Hindlimb muscle (tissue), 1 donor: Measurements from ENCODE around the gene NINJ2. TPM values are rescaled to one million over a fixed set of nuclear protein-coding genes. Genes with fewer than 3 reads are reported as not detected.
"Not testable (repeated sequence)": the region's sequence is repeated elsewhere in the genome, so short reads cannot be mapped to it uniquely, and the experiment has no call there.

Experiments
- DNase-seq: peaks from one replicate; pipeline ENCODE4 v3.0.0-alpha.2; 2013
- polyA plus RNA-seq: library from polyadenylated mRNA; unstranded; fragments of 120-200 nt; gene quantifications from one replicate; pipeline ENCODE4 v1.2.1, GENCODE V29; 2013; ENCODE audit not compliant: insufficient read length

Gene NINJ2
- polyA plus RNA-seq, 1 donor: 3.2 TPM

DNA sequence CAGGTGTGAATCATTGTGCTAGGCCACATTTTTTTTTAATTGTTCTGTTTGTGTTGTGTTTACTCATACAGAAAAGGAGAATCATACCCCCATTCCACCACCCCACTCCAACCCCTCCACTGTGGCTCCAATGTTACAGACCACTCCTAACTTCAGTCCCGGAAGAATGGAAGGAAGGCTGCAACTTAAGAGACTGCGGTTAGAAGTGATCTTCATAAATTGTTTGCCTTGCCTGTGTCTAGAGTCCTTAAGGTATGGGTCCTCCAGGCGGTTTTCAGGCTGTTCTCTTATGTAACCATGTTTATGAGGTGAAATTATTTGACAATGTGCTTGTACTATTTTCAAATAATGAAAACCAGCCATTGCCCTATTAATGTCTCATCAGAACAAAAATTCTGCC is 22.5 kb downstream of the NINJ2 start:
- DNase-seq: no peak

DNA sequence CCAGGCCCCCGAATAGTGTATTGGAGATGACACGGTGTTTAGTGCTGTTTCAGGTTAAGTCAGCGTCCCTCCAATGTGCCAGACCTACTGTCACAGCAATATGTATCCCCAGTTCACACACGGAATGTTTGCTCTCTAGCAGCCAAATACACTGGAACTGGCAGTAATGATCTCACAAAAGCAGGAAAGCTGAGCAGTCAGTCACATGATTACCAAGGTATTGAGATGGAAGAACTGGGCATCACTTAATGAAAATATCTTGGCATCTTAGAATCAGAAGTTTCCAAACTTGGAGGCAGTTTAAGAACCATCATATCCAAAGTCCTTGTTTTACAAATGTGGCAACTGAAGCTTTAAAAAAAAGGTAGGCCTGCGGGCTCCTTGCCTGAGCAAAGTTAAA is 23.3 kb downstream of the NINJ2 start:
- no peak for DNase-seq

DNA sequence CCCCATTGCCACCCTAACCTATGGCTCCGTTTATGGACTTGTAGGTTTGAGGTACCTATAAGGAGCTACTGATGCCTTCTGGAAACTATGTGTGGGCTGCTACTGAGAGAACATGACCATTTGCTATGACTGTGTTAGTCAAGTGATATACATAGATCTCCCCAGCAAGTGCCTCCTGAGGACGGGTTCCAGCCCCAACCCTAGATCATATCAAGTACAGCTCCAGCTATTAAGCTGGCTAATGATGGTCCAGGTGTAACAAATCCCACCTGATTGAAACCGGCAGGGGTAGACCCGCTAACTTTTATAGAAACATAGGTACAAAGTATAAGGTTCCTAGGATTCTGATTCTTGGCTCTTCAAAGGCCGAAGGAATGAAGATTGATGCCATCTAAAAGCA is 23.7 kb downstream of the NINJ2 start:
- DNase-seq: no peak

DNA sequence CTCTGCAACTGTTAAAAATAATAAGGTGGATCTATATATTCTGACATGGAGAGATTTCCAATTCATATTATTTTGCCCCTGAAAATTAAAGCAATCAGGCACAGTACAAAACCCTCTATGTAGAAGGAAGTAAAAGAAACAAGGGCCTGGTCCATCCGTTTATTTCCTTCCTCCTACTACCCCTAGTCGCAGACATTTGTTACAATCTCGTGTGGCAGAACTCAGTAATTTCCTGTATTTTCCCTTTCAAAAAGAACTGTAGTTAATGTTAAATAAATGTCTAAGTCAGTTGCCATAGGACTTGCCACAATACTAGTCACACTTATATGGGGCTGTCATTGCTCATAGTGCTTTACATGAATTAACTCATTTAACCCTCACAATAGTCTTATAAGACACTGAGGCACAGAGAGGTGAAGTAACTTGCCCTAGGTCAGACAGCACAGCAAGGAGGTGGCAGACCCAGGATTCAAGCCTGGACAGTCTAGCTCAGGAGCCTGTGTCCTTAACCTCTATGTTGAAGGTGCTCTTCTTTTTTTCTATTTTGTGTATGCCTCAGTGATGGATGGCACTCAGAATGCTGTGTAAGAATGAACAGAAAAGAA is 24.2 kb downstream of the NINJ2 start:
- DNase-seq: no peak

DNA sequence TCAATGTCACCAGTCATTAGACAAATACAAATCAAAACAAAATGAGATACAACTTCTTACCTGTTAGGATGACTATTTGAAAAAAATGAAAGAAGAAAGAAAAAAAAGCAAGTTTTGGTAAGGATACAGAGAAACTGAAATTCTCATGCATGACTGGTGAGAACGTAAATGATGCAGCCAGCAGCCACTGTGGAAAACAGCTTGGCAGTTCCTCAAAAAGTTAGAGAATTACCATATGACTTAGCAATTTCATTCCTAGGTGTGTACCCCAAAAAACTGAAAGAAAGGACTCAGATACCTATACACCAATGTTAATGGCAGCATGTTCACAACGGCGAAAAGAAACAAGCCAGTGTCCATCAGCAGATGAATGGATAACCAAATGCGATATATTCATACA is 26.6 kb downstream of the NINJ2 start:
- no peak for DNase-seq

DNA sequence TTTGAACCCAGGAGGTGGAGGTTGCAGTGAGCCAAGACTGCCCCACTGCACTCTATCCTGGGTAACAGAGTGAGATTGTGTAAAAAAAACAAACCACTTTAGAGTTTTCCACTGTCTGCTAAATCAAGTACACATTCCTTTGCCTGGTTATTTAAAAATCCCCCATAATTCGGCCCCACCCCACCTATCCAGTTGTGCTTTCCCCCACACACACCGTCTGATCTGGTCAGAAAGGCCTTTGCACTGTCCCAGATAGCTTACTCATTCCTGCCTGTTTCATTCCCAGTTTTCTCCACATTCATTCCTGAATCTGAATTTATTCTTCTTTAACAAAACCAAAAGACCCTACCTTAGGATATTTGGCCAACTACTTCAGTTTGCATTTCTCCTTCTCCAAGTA is 29.5 kb downstream of the NINJ2 start:
- DNase-seq: no peak

DNA sequence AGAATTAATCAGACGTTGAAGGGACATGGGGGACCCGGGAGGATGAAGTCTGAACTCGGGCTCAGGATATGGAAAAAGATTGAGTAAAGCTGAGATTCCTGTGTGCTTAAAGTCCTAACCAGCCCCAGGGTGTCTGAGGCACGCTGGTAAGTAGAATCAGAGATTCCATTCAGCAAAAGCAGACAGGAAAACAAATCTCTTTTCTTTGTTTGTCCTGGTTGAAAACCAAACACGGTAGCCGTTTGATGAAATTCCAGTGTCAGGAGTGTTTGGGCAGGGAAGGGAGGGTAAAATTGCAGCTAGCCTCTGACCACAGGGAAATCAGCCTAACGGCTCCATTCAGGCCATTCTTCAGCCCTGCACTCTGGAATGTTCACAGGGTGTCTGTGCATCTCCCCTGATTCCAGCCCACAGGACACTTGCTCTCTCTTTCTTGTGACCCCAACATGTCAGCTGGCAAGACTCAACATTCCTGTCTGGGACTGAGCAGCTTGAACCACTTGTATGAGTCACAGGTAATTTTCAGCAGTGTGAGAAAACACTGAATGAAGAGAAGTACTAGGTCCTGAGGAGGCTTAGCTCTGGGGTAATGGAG is 31.0 kb downstream of the NINJ2 start:
- peak; percentile 45 for DNase-seq

DNA sequence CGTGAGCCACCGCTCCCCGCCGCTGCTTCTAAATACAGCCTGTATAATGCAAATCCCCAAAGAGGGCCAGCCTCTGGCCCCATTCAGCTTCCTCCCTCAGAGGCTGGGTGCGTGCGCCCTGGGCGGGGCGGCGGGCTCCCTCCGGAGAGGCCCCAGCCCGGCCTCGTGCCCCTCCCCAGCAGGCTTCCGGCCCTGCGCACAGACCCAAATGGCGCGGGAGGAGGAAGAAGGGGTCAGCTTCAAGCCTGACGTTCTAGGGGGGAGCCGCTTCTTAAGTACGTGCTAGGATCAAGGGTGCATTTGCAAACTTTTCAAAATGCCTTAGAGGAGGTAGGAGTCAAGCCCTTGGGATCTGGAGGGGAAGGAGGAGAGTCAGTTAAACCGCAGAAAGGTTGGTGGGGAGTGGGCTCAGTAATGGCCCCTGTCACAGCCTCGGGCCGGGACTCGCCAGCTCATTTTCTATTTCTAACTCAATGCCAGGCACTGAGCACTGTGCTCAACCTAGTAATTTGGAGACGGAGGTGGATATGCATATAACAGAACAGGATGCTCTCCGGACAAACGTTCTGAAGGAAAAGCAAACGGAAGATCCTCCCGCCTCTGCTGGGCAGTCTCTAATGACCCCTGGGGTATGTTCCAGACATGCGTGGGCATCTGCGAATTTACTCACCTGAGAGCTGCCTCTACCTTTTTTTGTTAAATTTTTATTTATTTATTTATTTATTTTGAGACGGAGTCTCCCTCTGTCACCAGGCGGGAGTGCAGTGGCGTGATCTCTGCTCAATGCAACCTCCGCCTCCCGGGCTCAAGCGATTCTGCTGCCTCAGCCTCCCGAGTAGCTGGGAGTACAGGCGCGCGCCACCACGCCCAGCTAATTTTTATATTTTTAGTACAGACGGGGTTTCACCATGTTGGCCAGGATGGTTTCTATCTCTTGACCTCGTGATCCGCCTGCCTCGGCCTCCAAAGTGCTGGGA is 32.3 kb downstream of the NINJ2 start:
- no peak for DNase-seq

DNA sequence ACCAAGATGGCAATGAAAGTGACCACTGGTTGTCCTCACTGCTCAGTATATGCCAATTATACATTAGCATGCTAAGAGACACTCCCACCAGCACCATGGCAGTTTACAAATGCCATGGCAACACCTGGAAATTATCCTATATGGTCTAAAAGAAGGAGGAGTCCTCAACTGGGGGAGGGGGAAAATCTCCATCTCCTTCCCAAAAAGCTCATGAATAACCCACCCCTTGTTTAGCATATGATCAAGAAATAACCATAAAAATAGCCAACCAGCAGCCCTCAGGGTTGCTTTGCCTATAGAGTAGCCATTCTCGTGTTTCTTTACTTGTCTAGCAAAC is 34.5 kb downstream of the NINJ2 start:
- not testable (repeated sequence) for DNase-seq

DNA sequence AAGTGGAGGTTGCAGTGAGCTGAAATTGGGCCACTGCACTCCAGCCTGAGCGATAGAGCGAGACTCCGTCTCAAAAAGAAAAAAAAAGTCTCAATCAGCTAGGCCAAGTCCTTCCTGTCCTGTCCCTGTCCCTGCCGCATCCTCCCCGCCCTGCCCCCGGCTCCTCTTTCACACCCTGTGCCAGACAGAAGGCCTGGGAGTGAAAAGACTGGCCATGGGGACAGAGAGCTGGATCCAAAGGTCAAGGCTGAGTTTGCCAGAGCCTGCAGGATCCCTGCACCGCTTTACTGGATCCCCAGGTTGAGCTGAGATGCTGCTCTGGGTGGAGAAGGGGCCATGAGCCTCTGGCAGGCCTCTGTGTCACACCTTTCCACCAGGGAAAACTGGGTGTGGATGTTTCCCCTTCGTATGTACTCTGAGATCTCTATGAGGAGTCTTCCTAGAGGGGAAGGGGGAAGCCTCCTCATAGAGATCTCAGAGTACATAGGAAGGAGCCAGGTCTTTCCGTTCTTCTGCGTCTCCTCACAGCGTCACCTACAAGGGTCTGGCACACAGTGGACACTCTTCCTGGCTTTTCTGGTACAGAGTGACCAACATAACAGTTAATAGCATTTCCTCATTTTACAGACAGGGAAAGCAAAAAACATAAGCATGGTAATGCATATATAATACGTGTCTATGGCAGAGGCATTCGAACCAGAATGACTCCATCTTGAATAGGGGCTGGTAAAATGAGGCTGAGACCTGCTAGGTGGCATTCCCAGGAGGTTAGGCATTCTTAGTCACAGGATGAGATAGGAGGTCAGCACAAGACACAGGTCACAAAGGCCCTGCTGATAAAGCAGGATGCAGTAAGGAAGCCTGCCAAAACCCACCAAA is 35.1 kb downstream of the NINJ2 start:
- no peak for DNase-seq

DNA sequence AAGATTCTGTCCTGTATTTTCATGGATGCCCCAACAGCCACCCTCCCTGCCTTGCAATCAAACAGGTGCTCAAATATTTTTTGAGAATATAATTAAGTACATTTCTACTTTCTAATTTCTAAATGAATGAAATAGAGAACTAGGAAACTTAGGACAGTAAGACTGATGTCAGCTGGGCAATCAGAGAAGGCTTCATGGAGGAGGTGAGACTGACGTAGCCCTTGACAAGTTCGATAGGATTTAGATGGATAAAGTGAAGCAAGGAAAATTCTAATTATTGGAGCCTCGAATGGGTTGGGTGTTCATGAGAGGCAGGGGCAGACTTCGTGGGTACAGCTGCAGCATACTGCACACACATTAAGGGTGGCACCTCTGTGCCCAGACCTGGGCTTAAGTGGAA is 36.0 kb downstream of the NINJ2 start:
- no peak for DNase-seq

DNA sequence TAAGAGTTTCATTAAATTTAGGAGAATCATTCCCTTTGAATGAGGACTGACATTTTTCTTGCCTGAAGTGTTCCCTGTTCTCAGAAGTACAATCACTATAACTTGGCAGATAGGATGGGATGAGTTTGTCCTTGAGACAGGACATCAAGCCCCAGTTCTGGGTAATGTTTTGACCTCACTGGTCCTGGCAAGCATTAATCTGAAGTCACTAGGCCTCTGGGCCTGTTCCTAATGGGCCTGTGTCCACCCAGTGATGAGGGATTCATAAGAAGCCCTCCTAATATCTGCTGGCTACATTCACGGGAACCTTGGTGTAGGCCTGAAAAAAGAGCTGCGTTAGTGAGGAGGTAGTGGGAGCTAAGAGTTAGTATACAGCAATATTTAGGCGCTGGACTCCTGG is 37.2 kb downstream of the NINJ2 start:
- no peak for DNase-seq

DNA sequence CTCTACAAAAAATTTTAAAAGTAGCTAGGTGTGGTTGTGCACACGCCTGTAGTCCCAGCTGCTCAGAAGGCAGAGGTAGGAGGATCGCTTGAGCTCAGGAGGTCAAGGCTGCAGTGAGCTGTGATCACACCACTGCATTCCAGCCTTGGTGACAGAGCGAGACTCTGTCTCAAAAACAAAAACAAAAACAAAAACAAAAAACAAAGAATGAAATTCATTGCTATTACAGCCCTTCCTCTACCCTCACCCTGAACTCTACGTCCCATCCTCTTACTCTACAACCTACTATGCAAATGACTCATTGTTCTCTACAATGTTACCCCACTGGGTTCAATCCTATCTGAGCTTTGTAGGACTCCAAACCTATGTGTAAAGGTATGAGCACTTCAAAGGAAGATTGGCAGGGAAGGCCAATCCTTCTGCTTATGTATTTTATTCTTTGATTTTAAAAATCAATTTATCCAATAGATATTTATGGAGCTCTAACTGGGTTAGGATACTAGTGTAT is 39.3 kb downstream of the NINJ2 start:
- DNase-seq: no peak

DNA sequence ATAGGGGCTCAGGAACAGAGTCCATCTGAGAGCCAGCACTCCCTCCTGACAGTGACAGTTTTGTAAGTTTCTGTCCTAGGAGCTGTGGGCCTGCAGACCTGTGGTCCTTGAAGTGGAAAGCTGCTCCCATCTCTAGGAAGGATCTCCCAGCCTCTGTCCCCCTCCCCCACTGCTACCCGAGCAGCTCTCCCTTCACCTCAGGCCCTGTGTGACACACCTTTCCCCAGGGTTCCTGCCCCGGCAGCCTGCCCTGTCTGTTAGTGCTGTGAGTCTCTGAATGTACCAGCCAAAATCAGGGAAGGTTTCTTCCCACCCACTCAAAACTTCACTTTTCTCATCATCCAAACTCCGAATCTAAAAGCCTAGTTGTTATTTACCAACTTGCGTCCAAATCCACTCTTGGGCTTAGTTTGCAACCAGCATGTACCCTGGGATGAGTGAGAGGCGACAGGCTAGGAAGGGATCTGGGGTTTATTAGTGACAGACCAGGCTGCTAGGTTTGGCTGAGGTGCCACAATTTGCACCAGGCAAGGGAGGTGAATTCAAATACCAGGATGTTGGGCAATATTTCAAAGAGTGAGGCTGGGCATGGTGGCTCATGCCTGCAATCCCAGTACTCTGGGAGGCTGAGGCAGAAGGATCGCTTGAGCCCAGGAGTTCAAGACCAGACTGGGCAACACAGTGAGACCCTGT is 39.9 kb downstream of the NINJ2 start:
- DNase-seq: no peak

DNA sequence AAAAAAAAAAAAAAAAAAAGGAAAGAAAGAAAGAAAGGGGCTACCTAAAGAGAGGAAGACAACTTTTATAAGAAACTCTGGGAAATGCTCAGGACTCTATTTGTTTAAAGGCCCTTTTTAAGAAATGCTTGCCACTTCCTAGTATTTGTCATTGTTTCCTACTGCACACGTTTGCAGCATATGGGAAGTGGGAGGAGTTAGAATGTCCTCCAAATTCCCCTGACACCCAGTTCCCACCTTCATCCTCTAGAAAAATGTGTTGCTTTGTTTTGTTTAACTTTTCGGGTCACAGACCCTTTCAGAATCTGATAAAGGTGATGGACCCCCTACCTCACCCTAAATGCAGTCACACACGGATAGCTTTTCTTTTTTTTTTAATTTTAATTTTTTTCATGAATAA is 40.8 kb downstream of the NINJ2 start:
- DNase-seq: no peak

DNA sequence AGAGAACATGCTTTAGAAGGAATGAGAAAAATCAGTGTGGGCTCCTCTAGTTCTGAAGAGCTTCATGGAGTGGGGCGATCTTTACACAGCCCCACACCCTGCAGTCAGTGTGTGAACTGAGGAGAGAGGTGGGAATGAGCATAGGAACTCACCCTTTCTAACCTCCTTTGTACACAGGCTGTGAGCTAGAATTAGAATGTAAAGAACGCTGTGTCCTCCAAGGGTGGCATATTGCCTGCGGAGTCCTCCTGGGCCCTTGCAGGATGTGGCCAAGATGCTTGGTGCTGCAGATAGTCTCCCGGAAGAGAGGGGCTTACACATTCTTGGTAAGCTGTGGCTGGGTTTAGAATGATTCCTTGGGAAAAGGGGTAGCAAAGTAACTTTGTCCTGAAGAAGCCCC is 43.9 kb downstream of the NINJ2 start:
- no peak for DNase-seq

DNA sequence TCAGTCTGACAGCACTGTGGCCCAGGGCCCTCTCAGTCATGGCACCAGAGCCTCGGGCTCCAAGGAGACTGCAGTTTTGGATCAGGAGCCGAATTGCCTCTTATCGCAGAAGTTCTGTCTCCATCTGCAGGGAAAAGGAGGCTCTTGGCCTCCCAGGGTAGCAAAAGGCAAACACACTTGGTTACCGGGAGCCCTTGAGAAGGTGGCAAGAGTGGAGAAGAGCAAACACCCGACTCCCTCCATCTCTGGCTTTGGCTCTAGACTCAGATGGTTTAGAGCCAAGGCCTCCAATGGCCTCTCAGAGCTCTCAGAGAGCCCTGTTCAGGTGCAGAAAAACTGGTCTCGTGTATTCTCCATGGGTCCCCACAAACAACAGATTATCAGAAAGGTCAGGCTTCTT is 44.6 kb downstream of the NINJ2 start:
- no peak for DNase-seq

DNA sequence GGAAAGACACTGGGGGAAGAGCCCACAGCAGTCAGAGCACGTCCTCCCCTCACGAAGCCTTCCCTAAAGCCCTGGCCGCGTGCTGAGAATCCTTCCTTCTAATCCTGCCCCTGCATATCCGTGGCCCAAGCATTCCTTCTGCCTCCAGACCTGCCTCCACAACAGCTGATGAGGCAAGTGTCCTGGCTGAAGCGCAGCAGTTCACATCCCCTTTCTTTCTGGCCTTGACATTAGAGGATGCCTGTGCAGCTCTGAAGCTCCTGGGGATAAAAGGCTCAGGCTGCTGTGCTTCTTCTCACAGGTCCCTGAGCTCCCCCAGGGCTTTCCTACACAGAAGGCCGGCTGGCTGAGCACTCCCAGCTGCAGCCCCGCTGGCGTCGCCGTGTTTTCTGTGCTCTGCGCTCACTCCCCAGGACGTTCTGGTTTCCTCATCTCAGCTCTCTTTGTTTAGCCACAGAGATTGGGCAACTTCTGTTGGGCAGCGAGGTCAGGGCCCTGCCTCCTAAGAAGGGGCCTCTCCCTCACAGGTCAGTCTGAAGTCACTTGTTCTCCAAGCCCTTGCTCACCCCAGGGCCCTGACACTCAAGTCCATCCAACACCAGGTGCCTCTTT is 45.8 kb downstream of the NINJ2 start:
- DNase-seq: peak; percentile 32

DNA sequence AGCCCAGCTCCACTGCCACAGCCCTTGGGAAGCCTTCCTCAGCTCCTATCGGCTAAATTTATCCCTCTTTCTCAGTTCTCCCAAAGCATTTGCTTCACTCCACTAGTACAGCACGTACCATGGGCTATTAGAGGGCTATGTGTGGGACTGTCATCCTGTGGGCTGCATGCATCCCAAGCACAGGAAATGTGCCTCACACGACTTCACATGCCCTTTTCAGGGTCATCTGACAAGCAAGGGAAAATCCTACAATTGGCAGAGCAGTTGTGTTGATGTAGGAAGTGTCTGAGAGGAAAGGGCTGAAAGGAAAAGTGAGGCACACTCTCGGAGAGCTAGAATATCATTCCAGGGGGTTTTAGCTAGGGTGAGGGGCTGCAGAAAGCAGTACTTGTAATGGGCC is 47.6 kb downstream of the NINJ2 start:
- no peak for DNase-seq

DNA sequence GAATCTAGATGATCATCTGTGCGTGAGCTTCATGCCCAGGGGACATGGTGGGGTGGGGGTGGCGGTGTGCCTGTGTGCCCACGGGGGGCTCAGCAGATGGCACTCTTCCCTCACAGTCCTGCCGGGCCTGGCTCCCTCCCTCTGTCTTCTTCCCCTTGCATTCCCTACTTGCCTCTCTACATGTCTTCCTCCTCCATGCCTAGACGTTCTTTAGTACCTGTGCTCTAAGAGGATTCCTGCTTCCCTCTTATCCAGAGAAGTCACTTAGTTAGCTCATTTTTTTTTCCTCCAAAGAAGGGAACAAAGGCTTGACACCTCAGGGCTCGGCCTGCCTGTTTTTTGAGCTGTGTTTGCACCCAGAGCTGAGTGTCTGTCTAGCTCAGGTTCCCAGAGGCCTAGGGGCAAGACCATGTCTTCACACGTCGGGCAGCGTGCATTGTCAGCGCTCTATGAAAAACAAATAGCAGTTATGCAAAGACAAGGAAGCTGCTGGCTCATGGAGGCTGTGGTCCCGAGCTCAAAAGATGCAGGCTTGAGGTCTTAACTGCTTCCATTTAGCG is 48.8 kb downstream of the NINJ2 start:
- no peak for DNase-seq

DNA sequence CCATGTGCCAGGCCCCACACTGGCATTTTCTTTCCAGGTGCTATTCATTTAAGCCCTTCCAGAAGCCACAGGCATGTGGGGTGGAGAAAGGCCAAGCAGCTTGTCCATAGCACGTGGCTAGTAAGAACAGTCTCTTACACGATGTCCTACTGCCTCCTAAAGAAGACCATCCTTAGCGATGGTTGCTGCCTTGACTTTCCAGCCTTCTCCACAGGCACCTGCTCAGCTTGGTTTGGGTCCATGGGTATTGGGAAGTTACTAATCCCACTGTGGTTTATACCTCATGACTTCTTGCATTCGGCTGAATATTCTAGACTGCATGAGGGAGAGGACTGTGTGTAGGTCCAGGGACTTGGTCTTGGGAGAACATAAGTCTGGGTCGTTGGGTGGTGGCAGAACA is 49.2 kb downstream of the NINJ2 start:
- DNase-seq: no peak
